Measurements from ENCODE around the gene HIVEP1. TPM values are rescaled to one million over a fixed set of nuclear protein-coding genes. Genes with fewer than 3 reads are reported as not detected.
A peak's percentile ranks its signal among the peaks of the same experiment; 100 is the strongest.

Gene HIVEP1
- total RNA-seq (2014; rRNA removed; shearing (Covaris generic)) = 15.8 and 16.3 TPM in 2 replicates

- peak in 1 of 2 experiments; percentile 32 for DNase-seq (ENCODE audit: low read depth in 1 of 2, low spot score in 2 of 2)
- no peaks in the 10 kb centered on the region for H3K27me3 ChIP-seq (replicated peaks)
- peaks cover 26% of the 10 kb centered on the region for H3K36me3 ChIP-seq
- peak within 1 kb of the TSS; percentile 94 for H3K27ac ChIP-seq
- H3K4me1 ChIP-seq (replicated peaks) = peaks cover 27% of the 10 kb centered on the region
- H3K9me3 ChIP-seq (replicated peaks) = no peaks in the 10 kb centered on the region
- peak within 1 kb of the TSS; percentile 63 for H3K4me3 ChIP-seq
These were observed at the start of gene HIVEP1 for GRCh38 chr6:12012038-12012557. Gene HIVEP1, plus strand, starts transcription at chr6:12012312. Its CDS starts 3,317 bp downstream, at chr6:12015629.

GRCh38 chr6:11963756-11964500 lies 48.2 kb upstream of the HIVEP1 start:
- DNase-seq (ENCODE audit: low read depth in 1 of 2, low spot score in 2 of 2) = no peak
- no peaks in the 10 kb centered on the region for H3K27me3 ChIP-seq (replicated peaks)
- H3K4me3 ChIP-seq = no peak overlapping the region
- H3K27ac ChIP-seq = no peak overlapping the region
- no peaks in the 10 kb centered on the region for H3K36me3 ChIP-seq
- no peaks in the 10 kb centered on the region for H3K9me3 ChIP-seq (replicated peaks)
- H3K4me1 ChIP-seq (replicated peaks) = peaks cover 8% of the 10 kb centered on the region

GRCh38 chr6:11964729-11965335 lies 47.3 kb upstream of the HIVEP1 start:
- DNase-seq (ENCODE audit: low read depth in 1 of 2, low spot score in 2 of 2) = no peak
- no peak overlapping the region for H3K27ac ChIP-seq
- no peaks in the 10 kb centered on the region for H3K9me3 ChIP-seq (replicated peaks)
- no peak overlapping the region for H3K4me3 ChIP-seq
- H3K27me3 ChIP-seq (replicated peaks) = no peaks in the 10 kb centered on the region
- no peaks in the 10 kb centered on the region for H3K36me3 ChIP-seq
- peaks cover 16% of the 10 kb centered on the region for H3K4me1 ChIP-seq (replicated peaks)

GRCh38 chr6:11965499-11965898 lies 46.6 kb upstream of the HIVEP1 start:
- Histone ChIP-seq H3K9me3 (replicated peaks) (no peaks in the 10 kb centered on the region), H3K27ac (no peak overlapping the region), H3K4me3 (no peak overlapping the region), H3K4me1 (replicated peaks) (peaks cover 23% of the 10 kb centered on the region), H3K36me3 (no peaks in the 10 kb centered on the region), H3K27me3 (replicated peaks) (no peaks in the 10 kb centered on the region)
- no peak for DNase-seq (ENCODE audit: low read depth in 1 of 2, low spot score in 2 of 2)

GRCh38 chr6:11968241-11968806 lies 43.8 kb upstream of the HIVEP1 start:
- no peak overlapping the region for H3K4me3 ChIP-seq
- no peaks in the 10 kb centered on the region for H3K9me3 ChIP-seq (replicated peaks)
- no peaks in the 10 kb centered on the region for H3K27me3 ChIP-seq (replicated peaks)
- H3K4me1 ChIP-seq (replicated peaks) = peaks cover 51% of the 10 kb centered on the region
- DNase-seq (ENCODE audit: low read depth in 1 of 2, low spot score in 2 of 2) = no peak
- no peaks in the 10 kb centered on the region for H3K36me3 ChIP-seq
- no peak overlapping the region for H3K27ac ChIP-seq

- DNase-seq (ENCODE audit: low read depth in 1 of 2, low spot score in 2 of 2) = peak in 1 of 2 experiments; percentile 51
- no peaks in the 10 kb centered on the region for H3K9me3 ChIP-seq (replicated peaks)
- peaks cover 59% of the 10 kb centered on the region for H3K4me1 ChIP-seq (replicated peaks)
- peak overlapping the region; percentile 32 for H3K27ac ChIP-seq
- H3K4me3 ChIP-seq = no peak overlapping the region
- no peaks in the 10 kb centered on the region for H3K27me3 ChIP-seq (replicated peaks)
- no peaks in the 10 kb centered on the region for H3K36me3 ChIP-seq
These were observed 43.0 kb upstream of the HIVEP1 start for GRCh38 chr6:11969092-11969491.

- H3K27ac ChIP-seq = peak overlapping the region; percentile 80
These were observed 42.0 kb upstream of the HIVEP1 start for GRCh38 chr6:11970114-11970513.

GRCh38 chr6:11971154-11971553 lies 41.0 kb upstream of the HIVEP1 start:
- no peaks in the 10 kb centered on the region for H3K36me3 ChIP-seq
- H3K4me1 ChIP-seq (replicated peaks) = peaks cover 62% of the 10 kb centered on the region
- H3K9me3 ChIP-seq (replicated peaks) = no peaks in the 10 kb centered on the region
- no peak overlapping the region for H3K4me3 ChIP-seq
- peak; percentile 64 to 83 for DNase-seq (ENCODE audit: low read depth in 1 of 2, low spot score in 2 of 2)
- no peaks in the 10 kb centered on the region for H3K27me3 ChIP-seq (replicated peaks)
- H3K27ac ChIP-seq = peak overlapping the region; percentile 80

More at GRCh38 chr6:11970114-11970513, 42.0 kb upstream of the HIVEP1 start:
- Histone ChIP-seq H3K27me3 (replicated peaks) (no peaks in the 10 kb centered on the region), H3K4me1 (replicated peaks) (peaks cover 62% of the 10 kb centered on the region), H3K36me3 (no peaks in the 10 kb centered on the region), H3K9me3 (replicated peaks) (no peaks in the 10 kb centered on the region), H3K4me3 (no peak overlapping the region)
- DNase-seq (ENCODE audit: low read depth in 1 of 2, low spot score in 2 of 2) = no peak

GRCh38 chr6:11972270-11972669 lies 39.8 kb upstream of the HIVEP1 start:
- no peaks in the 10 kb centered on the region for H3K27me3 ChIP-seq (replicated peaks)
- H3K9me3 ChIP-seq (replicated peaks) = no peaks in the 10 kb centered on the region
- peak overlapping the region; percentile 80 for H3K27ac ChIP-seq
- H3K36me3 ChIP-seq = no peaks in the 10 kb centered on the region
- H3K4me1 ChIP-seq (replicated peaks) = peaks cover 62% of the 10 kb centered on the region
- DNase-seq (ENCODE audit: low read depth in 1 of 2, low spot score in 2 of 2) = no peak
- H3K4me3 ChIP-seq = no peak overlapping the region

GRCh38 chr6:11972806-11973205 lies 39.3 kb upstream of the HIVEP1 start:
- H3K27me3 ChIP-seq (replicated peaks) = no peaks in the 10 kb centered on the region
- no peak for DNase-seq (ENCODE audit: low read depth in 1 of 2, low spot score in 2 of 2)
- no peaks in the 10 kb centered on the region for H3K9me3 ChIP-seq (replicated peaks)
- peaks cover 62% of the 10 kb centered on the region for H3K4me1 ChIP-seq (replicated peaks)
- no peaks in the 10 kb centered on the region for H3K36me3 ChIP-seq
- H3K4me3 ChIP-seq = no peak overlapping the region
- no peak overlapping the region for H3K27ac ChIP-seq

- Histone ChIP-seq H3K36me3 (no peaks in the 10 kb centered on the region), H3K27ac (no peak overlapping the region), H3K27me3 (replicated peaks) (no peaks in the 10 kb centered on the region), H3K4me1 (replicated peaks) (peaks cover 63% of the 10 kb centered on the region), H3K9me3 (replicated peaks) (no peaks in the 10 kb centered on the region), H3K4me3 (no peak overlapping the region)
- DNase-seq (ENCODE audit: low read depth in 1 of 2, low spot score in 2 of 2) = no peak
These were observed 38.9 kb upstream of the HIVEP1 start for GRCh38 chr6:11973238-11973637.

- Histone ChIP-seq H3K9me3 (replicated peaks) (no peaks in the 10 kb centered on the region), H3K4me1 (replicated peaks) (peaks cover 57% of the 10 kb centered on the region), H3K27me3 (replicated peaks) (no peaks in the 10 kb centered on the region), H3K36me3 (no peaks in the 10 kb centered on the region), H3K4me3 (no peak overlapping the region), H3K27ac (no peak overlapping the region)
- no peak for DNase-seq (ENCODE audit: low read depth in 1 of 2, low spot score in 2 of 2)
These were observed 38.0 kb upstream of the HIVEP1 start for GRCh38 chr6:11974089-11974488.

GRCh38 chr6:11975353-11975977 lies 36.6 kb upstream of the HIVEP1 start:
- Histone ChIP-seq H3K9me3 (replicated peaks) (no peaks in the 10 kb centered on the region), H3K27ac (no peak overlapping the region), H3K36me3 (no peaks in the 10 kb centered on the region), H3K27me3 (replicated peaks) (no peaks in the 10 kb centered on the region), H3K4me1 (replicated peaks) (peaks cover 44% of the 10 kb centered on the region), H3K4me3 (no peak overlapping the region)
- DNase-seq (ENCODE audit: low read depth in 1 of 2, low spot score in 2 of 2) = no peak
